Spleen (tissue), 7 donors: ENCODE results near the gene ACBD6.

Experiments used
- CTCF ChIP-seq, 11 experiments: fragments of 200-600 bp in 7 of 11; fragments of 450-650 bp in 4 of 11; sonication (generic) in 4 of 11; IDR thresholded peaks in 8 of 11; conservative IDR thresholded peaks in 3 of 11; 1 replicate in 7 of 11; 2 replicates in 4 of 11; pipeline versions ENCODE4 v1.4.0 to v1.8.0; 2016 to 2021; ENCODE audit warnings: antibody characterized with exemption in 11 of 11, inconsistent platforms in 4 of 11, mild to moderate bottlenecking in 1 of 11
- POLR2A ChIP-seq, 3 donors: fragments of 450-650 bp; IDR thresholded peaks; one replicate each; pipeline ENCODE4 v1.5.1; 2017; ENCODE audit warnings: antibody characterized with exemption in 3 of 3, mild to moderate bottlenecking in 1 of 3
- POLR2AphosphoS5 ChIP-seq, 3 donors: sonication (generic); formaldehyde crosslinking; IDR thresholded peaks; one replicate each; pipeline ENCODE4 v1.5.1; 2017; ENCODE audit warnings: antibody characterized with exemption in 3 of 3
- donor health status: DM: no; HTN: no; CAD: no; lungs with moderate emphysema.
- donor health status: DM: no; HTN: no; CAD: no.
- donor health status: DM: no; HTN: no; CAD: no.

GRCh38 chr1:180360333-180361075 lies 141.9 kb downstream of the ACBD6 start:
- no peak for TF ChIP-seq CTCF (IDR thresholded peaks at IDR 0.05 in 8 of 11, conservative IDR thresholded peaks at IDR 0.05 in 3 of 11)
- no peak for TF ChIP-seq POLR2A (IDR thresholded peaks at IDR 0.05)
- no peak for TF ChIP-seq POLR2AphosphoS5 (IDR thresholded peaks at IDR 0.05)
